Kidney capillary endothelial cell (primary cell): ENCODE data around the gene ZNF462.
A peak's percentile ranks its signal among the peaks of the same experiment; 100 is the strongest.
"Not testable (repeated sequence)": the region's sequence is repeated elsewhere in the genome, so short reads cannot be mapped to it uniquely, and the experiment has no call there.

Experiments
- DNase-seq: peaks from one replicate; pipeline ENCODE4 v3.0.0-alpha.2; 2018; ENCODE audit warnings: low spot score

The ZNF462 gene, protein sequence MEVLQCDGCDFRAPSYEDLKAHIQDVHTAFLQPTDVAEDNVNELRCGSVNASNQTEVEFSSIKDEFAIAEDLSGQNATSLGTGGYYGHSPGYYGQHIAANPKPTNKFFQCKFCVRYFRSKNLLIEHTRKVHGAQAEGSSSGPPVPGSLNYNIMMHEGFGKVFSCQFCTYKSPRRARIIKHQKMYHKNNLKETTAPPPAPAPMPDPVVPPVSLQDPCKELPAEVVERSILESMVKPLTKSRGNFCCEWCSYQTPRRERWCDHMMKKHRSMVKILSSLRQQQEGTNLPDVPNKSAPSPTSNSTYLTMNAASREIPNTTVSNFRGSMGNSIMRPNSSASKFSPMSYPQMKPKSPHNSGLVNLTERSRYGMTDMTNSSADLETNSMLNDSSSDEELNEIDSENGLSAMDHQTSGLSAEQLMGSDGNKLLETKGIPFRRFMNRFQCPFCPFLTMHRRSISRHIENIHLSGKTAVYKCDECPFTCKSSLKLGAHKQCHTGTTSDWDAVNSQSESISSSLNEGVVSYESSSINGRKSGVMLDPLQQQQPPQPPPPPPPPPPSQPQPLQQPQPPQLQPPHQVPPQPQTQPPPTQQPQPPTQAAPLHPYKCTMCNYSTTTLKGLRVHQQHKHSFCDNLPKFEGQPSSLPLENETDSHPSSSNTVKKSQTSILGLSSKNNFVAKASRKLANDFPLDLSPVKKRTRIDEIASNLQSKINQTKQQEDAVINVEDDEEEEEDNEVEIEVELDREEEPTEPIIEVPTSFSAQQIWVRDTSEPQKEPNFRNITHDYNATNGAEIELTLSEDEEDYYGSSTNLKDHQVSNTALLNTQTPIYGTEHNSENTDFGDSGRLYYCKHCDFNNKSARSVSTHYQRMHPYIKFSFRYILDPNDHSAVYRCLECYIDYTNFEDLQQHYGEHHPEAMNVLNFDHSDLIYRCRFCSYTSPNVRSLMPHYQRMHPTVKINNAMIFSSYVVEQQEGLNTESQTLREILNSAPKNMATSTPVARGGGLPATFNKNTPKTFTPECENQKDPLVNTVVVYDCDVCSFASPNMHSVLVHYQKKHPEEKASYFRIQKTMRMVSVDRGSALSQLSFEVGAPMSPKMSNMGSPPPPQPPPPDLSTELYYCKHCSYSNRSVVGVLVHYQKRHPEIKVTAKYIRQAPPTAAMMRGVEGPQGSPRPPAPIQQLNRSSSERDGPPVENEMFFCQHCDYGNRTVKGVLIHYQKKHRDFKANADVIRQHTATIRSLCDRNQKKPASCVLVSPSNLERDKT (N-terminal part only)

DNA sequence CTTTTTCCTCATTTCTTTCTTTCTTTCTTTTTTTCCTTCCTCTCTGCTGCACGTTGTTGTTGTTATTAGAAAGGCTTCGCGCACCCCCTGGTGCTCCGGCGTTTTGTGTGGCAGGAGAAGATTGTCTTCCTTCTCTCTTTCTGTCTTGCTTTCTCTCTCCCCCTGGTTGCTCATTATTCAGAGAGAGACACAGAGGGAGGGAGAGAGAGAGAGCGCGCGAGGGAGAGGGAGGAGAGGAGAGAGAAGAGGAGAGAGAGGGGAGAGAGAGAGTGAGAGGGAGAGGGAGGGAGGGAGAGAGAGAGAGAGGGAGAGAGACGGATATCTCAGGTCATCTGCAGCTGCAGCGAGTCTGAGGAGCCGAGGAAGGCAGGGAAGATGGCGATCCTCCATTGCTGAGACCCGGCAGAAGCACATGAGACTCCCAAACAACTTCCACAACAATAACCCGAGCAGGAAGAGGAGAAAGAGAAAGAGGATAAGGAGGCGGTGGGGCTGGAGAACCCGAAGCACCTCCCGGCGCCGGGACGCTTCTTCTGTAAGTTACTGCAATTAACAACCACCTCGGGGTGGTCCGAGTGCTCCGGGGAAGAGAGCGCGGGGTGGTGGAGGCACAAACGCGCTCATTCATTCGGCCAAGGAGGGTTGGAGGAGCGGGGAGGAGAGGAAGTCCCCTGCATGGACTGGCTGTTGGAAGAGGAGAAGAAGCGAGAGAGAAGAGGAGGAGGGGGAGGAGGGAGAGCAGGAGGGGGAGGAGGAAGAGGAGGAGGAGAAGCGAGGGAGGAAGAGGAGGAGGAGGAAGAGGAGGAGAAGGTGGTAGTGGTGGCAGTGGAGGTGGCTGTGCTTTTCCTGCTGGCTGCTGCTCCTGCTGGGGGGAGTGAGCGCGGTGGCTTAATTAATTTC, at the start of gene ZNF462:
Gene ZNF462 (plus strand): TSS at position 346 of the 900 bp plus-strand sequence. CDS start 60,218 bp downstream, outside the sequence.
- DNase-seq: peak; percentile 29

DNA sequence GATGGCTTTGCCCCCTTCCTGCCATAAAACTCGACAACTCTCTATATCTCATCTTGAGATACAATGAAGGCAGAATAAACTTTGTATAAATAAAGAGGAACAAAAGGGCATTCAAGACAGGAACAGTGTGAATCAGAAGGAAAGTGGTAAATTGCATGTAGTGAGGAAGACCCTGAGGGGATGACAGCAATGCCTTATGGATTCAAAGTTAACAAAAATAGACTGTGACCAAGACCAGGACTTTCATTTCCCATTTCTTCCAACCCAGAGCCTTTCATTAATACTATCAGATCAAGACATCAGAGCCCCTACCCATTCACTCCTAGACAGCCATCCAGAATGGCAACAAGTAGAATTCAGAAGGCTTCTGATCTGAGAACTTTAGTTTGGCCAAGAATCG, 46.4 kb upstream of the ZNF462 start:
- no peak for DNase-seq

DNA sequence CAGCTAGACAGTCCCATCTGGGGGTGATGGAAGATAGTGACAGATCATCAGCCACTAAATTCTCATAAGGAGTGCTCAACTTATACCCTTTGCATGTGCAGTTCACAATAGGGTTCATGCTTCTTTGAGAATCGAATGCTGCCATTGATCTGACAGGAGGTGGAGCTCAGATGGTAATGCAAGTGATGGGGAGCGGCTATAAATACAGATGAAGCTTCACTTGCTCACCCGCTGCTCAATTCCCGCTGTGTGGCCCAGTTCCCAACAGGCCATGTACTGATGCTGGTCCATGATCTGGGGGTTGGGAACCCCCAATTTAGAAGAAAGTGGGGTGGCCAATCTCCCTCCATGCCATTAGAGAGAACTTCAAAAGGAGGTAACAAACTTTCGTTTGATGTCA, 44.9 kb upstream of the ZNF462 start:
- DNase-seq: no peak

DNA sequence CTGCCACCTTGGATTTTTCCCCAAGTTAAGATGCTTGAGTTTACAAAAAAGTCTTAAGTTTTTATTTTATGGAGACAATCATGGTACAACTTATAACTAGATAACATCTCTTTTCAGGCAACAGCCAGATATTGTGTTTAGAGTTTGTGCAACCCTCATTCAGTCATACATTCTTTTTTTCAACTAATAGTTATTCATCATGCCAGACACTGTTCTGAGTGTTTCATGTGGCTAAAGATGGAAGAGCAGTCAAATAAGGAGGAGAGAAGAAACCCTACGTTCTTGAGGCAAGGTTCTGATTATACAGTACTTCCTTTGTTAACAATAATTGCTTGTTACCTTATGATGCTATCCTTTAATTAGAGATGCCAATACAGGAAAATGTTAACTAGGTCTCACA, 42.1 kb upstream of the ZNF462 start:
- no peak for DNase-seq

DNA sequence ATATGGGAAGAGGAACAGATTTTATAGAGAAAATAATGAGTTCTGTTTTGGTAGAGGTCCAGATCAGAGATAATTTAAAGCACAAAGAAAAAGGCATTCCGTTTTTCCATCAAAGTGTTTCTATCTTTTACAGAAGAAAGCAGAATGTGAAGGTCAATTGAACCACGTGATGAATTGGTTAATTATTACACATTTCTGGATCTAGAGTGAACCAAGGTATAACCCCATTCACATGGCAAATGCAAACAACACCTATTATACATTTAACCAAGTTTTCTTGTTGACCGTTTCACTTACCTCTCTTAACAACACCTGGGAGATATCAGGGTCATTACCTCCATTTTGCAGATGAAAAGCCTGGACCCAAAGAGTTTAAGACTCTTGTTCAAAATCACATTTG, 34.9 kb upstream of the ZNF462 start:
- no peak for DNase-seq

DNA sequence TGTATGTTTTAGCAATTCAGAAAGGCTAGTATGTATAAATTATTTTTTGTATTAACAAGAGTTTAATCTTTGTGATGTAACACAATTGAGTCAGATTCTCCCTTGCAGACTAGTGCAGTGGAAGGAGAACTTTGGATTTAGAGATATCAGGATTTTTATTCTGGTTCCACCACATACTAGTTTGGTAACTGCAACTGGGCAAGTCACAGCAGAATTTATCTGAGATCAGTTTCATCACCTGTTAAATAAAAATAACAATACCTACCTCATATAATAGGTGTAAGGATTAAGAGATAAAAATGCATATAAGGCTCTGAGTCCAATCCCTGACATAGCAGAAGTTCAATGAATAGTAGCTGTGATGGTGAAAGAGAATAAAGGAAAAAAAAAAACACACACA, 34.0 kb upstream of the ZNF462 start:
- DNase-seq: no peak

DNA sequence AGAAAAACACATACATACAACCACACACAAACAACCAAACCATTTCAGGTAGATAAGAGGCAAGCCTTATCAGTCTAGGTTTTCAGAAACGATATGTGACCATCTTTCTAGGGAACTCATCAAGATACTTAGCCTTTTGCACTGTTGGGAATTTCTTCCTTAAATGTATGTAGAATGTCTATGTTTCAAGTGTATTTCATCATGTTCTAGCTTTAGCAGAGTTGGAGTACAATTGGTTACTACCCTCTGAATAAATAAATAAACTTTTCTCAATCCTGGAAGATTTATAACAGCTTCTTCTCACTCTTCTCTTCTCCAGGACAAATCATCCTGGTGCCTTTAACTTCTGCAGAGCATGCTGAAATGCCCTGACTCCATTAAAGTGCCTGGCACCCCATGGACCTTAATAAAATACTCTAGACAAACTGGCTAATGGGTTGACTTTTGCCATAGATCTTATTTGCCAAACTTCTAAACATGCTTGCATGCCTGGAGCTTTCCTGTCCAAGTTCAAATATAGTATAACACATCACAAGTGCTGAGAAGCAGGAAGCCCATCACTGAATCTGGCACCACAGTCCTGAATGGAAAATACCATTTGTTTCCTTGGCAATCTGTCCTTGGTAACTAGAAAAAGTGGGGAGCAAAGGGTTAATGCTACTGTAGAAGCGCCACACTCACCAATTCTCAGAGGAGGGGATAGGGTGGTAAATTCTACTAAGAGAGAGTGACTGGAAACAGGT, 33.1 kb upstream of the ZNF462 start:
- DNase-seq: no peak

DNA sequence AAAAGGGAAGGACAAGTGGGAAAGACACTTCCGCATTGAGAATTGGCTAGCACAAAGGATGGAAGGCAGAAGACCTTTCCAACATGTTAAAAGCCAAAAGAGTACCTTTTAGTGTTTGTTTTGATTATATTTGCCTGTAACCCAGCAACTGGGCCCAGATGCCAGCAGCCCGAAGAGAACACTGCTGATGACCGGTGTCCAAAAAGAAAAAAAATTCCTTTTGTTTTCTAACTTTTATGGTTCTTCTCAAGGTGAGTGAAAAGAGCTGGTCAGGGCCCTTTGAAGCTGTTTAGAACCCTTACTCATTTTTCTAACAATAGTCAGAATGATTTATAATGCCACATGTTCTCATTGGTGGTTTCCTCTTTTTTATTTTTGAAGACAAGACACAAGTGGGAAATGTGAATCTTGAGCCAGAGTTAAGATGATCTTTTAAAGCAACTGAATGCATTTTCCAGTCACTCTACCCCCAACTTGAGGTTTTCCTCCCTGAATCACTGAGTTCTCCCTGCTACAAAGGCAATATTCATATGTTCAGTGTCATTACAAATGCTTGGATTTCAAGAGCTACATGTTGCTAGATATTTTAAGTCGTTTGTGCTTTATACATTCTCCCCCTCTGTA, 32.3 kb upstream of the ZNF462 start:
- no peak for DNase-seq

DNA sequence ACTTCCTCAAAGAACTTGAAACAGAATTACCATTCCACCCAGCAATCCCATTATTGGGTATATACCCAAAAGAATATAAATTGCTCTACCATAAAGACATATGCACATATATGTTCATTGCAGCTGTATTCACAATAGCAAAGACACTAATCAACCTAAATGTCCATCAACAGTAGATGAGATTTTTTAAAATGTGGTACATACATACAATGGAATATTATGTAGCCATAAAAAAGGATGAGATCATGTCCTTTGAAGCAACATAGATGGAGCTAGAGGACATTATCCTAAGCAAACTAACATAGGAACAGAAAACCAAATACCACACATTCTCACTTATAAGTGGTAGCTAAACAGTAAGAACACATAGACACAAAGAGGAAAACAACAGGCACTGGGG, 28.1 kb upstream of the ZNF462 start:
- DNase-seq: no peak

DNA sequence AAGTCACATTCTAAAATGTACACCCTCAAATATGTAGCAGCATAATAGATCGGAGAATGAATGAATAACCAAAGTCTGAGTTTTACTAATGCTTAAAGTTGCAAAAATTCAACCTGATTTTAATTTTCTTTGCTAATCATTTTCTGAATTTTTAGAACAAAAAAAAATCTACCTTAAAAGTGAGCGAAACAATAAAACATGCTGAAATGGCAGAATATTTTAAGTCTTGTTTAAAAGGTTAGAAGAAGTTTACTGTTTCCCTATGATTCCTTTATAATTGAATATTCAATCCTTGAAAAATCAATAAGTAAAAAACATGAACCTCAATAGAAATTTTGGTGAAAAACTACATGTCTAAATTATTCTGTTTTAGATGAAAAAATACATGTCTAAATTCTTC, 27.1 kb upstream of the ZNF462 start:
- no peak for DNase-seq

DNA sequence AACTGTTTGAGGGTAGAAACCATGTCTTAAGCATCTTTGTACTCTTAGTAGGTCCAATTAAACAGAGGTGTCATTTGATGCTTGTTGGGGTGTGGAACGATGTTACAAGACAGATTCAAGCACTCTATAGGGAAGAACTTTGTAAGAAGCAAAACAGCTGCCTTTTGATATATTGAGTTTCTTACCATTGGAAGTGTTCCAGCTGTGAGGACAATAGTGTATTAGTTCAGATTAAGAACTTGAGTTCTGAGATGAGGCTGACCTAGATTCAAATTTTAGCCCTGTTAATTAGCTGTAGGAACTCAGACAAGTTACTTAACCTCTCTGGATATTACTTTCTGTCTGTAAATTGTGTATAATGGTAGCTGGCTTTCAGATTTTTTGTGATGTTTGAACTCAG, 19.6 kb upstream of the ZNF462 start:
- DNase-seq: no peak

DNA sequence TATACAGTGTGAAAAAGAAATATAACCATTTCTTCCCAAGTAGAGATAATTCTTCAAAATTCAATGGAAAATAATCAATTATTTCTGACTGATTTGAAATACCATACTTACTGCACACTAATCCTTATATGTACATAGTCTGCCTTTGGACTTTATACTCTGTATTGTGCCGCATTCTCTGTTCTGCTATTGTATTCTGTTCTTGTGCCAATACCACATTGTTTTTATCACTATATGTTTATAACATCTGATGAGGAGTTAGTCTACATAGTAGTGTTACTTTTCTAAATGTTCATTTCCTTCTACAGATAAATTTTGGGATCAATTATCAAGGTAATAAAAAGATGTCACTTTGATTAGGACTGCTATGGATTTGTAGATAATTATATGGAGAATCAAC, 16.7 kb upstream of the ZNF462 start:
- no peak for DNase-seq

DNA sequence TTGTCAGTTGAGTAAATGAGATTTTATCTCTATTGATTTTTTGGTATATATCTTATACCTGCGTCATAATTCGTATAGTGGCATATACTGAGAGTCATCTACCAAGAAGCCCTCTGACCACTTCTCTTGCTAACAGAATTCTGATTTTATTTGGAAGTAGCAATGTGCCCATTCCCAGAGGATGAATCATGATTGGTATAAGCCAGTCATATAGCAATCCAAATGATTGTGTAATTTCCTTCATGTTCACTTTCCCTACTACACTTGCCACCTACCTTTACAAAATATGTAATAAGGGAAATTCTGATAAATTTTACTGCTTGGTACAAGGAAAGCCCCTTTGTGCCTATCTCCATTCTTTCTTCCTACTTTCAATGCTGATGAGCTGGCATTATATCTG, 16.1 kb upstream of the ZNF462 start:
- peak; percentile 35 for DNase-seq

DNA sequence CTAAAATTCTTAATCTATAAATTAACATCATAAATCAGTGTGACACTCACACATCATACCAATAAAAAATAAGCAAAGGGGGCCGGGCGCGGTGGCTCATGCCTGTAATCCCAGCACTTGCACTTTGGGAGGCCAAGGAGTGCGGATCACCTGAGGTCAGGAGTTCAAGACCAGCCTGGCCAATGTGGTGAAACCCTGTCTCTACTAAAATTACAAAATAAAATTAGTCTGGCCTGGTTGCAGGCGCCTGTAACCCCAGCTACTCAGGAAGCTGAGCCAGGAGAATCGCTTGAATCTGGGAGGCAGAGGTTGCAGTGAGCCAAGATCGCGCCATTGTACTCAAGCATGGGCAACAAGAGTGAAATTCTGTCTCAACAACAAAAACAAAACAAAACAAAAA, 11.3 kb upstream of the ZNF462 start:
- not testable (repeated sequence) for DNase-seq

DNA sequence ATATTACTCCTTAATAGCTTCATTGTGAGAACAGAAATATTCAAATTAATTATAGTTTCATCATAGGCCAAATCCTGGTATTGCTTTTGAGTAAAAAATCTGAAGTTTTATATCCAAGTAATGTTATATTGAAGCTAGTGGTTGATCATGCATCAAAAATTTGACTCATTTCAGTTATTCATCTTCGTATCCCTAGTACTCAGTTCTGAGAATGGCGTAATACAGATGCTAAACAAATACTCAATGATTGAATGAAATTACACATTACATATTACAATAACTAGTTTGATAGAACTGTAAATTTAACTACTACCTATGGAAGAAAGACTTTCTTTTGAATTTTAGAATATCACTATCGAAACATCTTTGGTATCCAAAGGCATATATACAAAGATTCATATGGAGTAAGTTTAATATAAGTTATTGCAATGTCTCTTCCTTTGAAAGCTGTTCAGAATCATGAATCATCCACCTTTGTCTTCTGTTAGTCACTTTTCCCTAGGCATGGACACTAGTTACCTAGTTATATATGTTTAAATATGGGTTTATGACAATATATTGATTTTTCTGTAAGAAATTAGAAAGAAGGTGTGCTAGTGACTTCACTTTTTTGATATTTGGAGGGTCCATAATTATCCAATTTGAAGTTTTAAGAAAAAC, 5.0 kb upstream of the ZNF462 start:
- DNase-seq: no peak

DNA sequence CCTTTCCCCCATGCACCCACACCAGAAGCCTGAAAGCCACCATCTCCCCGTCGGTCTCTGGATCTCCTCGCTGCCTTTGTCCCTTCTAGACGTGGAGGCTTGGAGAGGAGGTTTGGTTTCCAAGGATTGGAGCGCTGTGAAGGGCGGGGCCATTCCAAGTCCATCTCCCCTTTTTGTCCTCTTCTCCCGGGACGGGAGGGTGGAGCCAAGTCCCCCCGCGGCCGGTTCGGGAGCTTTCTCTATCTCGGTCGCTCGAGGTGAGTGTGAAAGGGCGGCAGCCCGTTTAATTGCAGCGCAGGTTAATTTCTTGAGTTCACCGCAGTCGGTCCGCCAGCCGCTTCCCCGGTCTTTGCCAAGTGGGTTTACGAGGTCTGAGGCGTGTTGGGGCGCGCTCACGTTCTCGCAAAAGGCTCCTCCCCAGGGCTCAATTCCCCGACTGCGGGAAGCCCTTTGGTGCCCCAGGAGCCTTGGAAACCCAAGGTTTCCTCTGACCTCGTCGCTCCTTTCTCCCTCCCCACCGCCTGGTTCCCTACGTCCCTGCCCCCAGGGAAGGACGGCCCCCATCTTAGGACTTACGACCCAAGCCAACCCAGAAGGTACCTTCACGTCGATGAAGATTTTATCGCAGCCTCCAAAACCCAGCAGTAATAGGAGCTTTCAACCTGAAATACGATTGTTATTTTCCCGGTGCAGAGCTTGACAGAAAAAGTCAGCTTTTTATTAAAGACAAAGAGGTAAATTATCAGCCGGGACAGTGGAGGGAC, 2.8 kb upstream of the ZNF462 start:
- DNase-seq: peak; percentile 39

DNA sequence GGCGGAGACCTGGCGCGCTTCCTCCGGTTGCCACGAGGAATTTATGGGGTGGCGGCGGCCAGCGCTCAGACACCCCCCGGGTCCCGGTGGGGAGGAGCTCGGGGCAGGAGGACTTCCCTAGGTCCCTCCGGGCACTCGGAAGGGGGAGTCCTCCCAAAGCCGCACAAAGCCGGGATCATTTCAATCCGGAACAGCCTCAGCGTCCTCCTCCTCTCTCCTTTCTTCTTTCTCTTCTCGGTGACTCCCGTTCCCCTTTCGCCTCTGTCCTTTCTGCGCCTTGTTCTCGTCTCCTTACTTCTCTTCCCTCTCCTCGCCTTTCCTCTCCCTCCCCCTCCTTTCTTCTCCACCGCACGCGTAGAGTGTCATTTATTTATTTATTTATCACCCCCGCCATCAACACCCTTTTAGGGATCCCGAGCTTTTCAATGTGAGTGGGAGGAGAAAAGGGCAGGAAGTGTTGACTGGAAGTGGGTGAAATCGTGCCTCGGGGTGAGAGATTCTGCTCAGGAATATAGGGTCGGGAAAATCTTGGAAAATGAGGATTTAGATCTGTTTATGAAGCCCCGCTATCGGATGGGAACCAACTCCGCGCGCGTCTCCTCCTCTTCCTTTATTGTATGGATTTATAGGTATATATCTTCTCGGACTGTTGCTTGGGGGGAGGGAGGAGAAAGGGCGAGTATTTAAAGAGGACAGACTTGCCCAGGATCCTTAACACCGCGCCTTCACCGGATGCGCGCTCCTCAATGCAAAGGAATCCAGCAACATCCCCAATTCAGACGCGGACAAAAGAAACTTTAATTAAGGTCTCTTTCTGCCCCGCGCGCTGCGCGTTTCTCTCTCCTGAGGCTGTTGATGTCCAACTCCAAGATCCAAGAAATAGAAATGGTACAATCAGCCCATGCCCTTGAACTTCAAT, 2.0 kb upstream of the ZNF462 start:
- DNase-seq: peak; percentile 34

DNA sequence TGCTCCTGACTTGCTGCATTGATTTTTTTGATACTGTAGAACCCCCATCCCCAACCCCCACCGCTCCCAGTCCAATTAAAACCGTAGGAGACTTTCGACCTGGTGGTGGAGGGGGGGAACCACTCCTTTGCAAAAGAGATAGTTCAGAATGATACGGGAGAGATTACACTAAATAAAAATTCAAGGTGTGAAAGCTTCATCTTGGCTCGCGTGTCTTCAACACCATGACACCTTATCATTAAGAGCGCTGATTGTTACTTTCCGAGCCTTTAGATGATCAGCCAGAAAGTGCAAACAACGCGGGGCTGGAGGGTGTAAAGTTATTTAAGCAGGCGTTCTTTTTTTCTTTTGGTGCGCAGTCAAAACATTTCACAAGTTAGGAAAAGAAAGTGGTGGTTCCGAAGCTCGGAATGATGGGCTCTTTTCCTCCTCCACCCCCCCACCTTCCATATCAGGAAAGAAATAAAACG, 1.3 kb upstream of the ZNF462 start:
- DNase-seq: peak; percentile 22
